H9 (cell line): ENCODE measurements around the gene KRTAP4-2. TPM values are rescaled to one million over a fixed set of nuclear protein-coding genes. Genes with fewer than 3 reads are reported as not detected.

Experiments
- DNase-seq: peaks from one replicate; pipeline ENCODE4 v3.0.0-alpha.2; 2017
- H2AFZ ChIP-seq: one replicate; pipeline ENCODE4 v1.6.1; 2013; ENCODE audit warnings: mild to moderate bottlenecking, low read length, control low read depth, moderate library complexity
- H2AK5ac ChIP-seq: 2 replicates; pipeline ENCODE4 v1.6.1; 2013; ENCODE audit warnings: low read length, control low read depth, mixed read lengths; ENCODE audit not compliant: insufficient read length
- H2BK120ac ChIP-seq: one replicate; pipeline ENCODE4 v1.6.1; 2013; ENCODE audit warnings: low read depth, mild to moderate bottlenecking, low read length, control low read depth, inconsistent platforms; ENCODE audit not compliant: poor library complexity, severe bottlenecking
- H2BK12ac ChIP-seq: 2 replicates; pipeline ENCODE4 v1.6.1; 2013; ENCODE audit warnings: low read length, control low read depth, mixed read lengths, low read depth; ENCODE audit not compliant: insufficient read length
- H2BK15ac ChIP-seq: 2 replicates; pipeline ENCODE4 v1.6.1; 2013; ENCODE audit warnings: low read depth, low read length, control low read depth
- H2BK20ac ChIP-seq: one replicate; pipeline ENCODE4 v1.6.1; 2013; ENCODE audit warnings: low read depth, mild to moderate bottlenecking, low read length, control low read depth, inconsistent platforms; ENCODE audit not compliant: poor library complexity, severe bottlenecking
- H2BK5ac ChIP-seq: 2 replicates; pipeline ENCODE4 v1.6.1; 2013; ENCODE audit warnings: low read length, control low read depth, mixed read lengths; ENCODE audit not compliant: insufficient read length
- H3K14ac ChIP-seq: 2 replicates; pipeline ENCODE4 v1.6.1; 2013; ENCODE audit warnings: low read length, control low read depth; ENCODE audit not compliant: insufficient read depth
- H3K18ac ChIP-seq: 2 replicates; pipeline ENCODE4 v1.6.1; 2013; ENCODE audit warnings: low read depth, mild to moderate bottlenecking, mixed read lengths, low read length, control low read depth; ENCODE audit not compliant: insufficient read length
- H3K23ac ChIP-seq: 2 replicates; pipeline ENCODE4 v1.6.1; 2013; ENCODE audit warnings: low read length, control low read depth, mixed read lengths, low read depth; ENCODE audit not compliant: insufficient read length
- H3K23me2 ChIP-seq: 2 replicates; pipeline ENCODE4 v1.6.1; 2013; ENCODE audit warnings: low read depth, mild to moderate bottlenecking, mixed read lengths, low read length, control low read depth; ENCODE audit not compliant: insufficient read length, poor library complexity, severe bottlenecking
- H3K27ac ChIP-seq: 2 replicates; pipeline ENCODE4 v1.5.1; 2013; ENCODE audit warnings: low read length, control low read depth, mixed read lengths, low read depth; ENCODE audit not compliant: insufficient read length
- H3K27me3 ChIP-seq: 2 replicates; pipeline ENCODE4 v1.6.1; 2013; ENCODE audit warnings: low read length, control low read depth, inconsistent platforms; ENCODE audit not compliant: insufficient read depth
- H3K4ac ChIP-seq: 2 replicates; pipeline ENCODE4 v1.6.1; 2013; ENCODE audit warnings: low read depth, mild to moderate bottlenecking, control low read depth, inconsistent platforms, low read length, moderate library complexity
- H3K4me1 ChIP-seq: 2 replicates; pipeline ENCODE4 v1.6.1; 2013; ENCODE audit warnings: low read length, control low read depth, inconsistent platforms; ENCODE audit not compliant: insufficient read depth
- H3K4me2 ChIP-seq: 2 replicates; pipeline ENCODE4 v1.6.1; 2013; ENCODE audit warnings: low read length, control low read depth, mixed read lengths; ENCODE audit not compliant: insufficient read length, insufficient read depth
- H3K56ac ChIP-seq: 2 replicates; pipeline ENCODE4 v1.6.1; 2013; ENCODE audit warnings: low read depth, mild to moderate bottlenecking, mixed read lengths, low read length, control low read depth; ENCODE audit not compliant: insufficient read length
- H3K79me1 ChIP-seq: 2 replicates; pipeline ENCODE4 v1.6.1; 2013; ENCODE audit warnings: low read depth, mild to moderate bottlenecking, moderate library complexity, low read length, control low read depth, inconsistent platforms; ENCODE audit not compliant: insufficient read depth, poor library complexity, severe bottlenecking
- H3K79me2 ChIP-seq: 2 replicates; pipeline ENCODE4 v1.6.1; 2013; ENCODE audit warnings: low read length, control low read depth, inconsistent platforms; ENCODE audit not compliant: insufficient read depth
- H3K9ac ChIP-seq: 2 replicates; pipeline ENCODE4 v1.6.1; 2013; ENCODE audit warnings: low read length, control low read depth, mixed read lengths; ENCODE audit not compliant: insufficient read length; ENCODE audit errors: extremely low read depth
- H3K9me3 ChIP-seq: one replicate; pipeline ENCODE4 v1.6.1; 2013; ENCODE audit warnings: low read depth, low read length, inconsistent platforms; ENCODE audit not compliant: control insufficient read depth
- H3T11ph ChIP-seq: one replicate; pipeline ENCODE4 v1.6.1; 2013; ENCODE audit warnings: mild to moderate bottlenecking, low read length, control low read depth, inconsistent platforms
- H4K20me1 ChIP-seq: one replicate; pipeline ENCODE4 v1.6.1; 2013; ENCODE audit not compliant: control insufficient read depth, insufficient read length, insufficient read depth
- H4K5ac ChIP-seq: 2 replicates; pipeline ENCODE4 v1.6.1; 2013; ENCODE audit warnings: low read depth, mild to moderate bottlenecking, mixed read lengths, low read length, control low read depth; ENCODE audit not compliant: insufficient read length
- H4K8ac ChIP-seq: replicated peaks from 2 replicates; pipeline ENCODE4 v1.6.1; 2013; ENCODE audit warnings: low read length, control low read depth, mixed read lengths, low read depth; ENCODE audit not compliant: insufficient read length
- H4K91ac ChIP-seq: 2 replicates; pipeline ENCODE4 v1.6.1; 2013; ENCODE audit warnings: low read depth, mild to moderate bottlenecking, moderate library complexity, mixed read lengths, low read length, control low read depth; ENCODE audit not compliant: insufficient read length
- H3K27ac Mint-ChIP-seq, 3 experiments: 2 replicates in 2 of 3; 3 replicates in 1 of 3; pipeline ENCODE4 v1.8.0; 2020 to 2021; ENCODE audit warnings: mixed read lengths in 3 of 3, mild to moderate bottlenecking in 1 of 3, moderate library complexity in 1 of 3
- H3K27me3 Mint-ChIP-seq: 2 replicates; pipeline ENCODE4 v1.8.0; 2021; ENCODE audit warnings: low read depth, mild to moderate bottlenecking, moderate library complexity, mixed read lengths
- H3K36me3 Mint-ChIP-seq, 3 experiments: 2 replicates in 2 of 3; 3 replicates in 1 of 3; pipeline ENCODE4 v1.8.0; 2020 to 2021; ENCODE audit warnings: low read depth in 3 of 3, mixed read lengths in 3 of 3; ENCODE audit not compliant: insufficient read depth in 1 of 3
- H3K4me1 Mint-ChIP-seq, 2 experiments: 2 replicates each; pipeline ENCODE4 v1.8.0; 2020; ENCODE audit warnings: mixed read lengths in 2 of 2
- H3K4me3 Mint-ChIP-seq, 2 experiments: 2 replicates in 1 of 2; 3 replicates in 1 of 2; pipeline ENCODE4 v1.8.0; 2020 to 2021; ENCODE audit warnings: mild to moderate bottlenecking in 2 of 2, mixed read lengths in 2 of 2, moderate library complexity in 1 of 2
- H3K9me3 Mint-ChIP-seq, 2 experiments: 2 replicates in 1 of 2; 3 replicates in 1 of 2; pipeline ENCODE4 v1.8.0; 2020; ENCODE audit warnings: mild to moderate bottlenecking in 2 of 2, mixed read lengths in 2 of 2, moderate library complexity in 1 of 2
- CTCF ChIP-seq: fragments of 200-600 bp; sonication (generic); conservative IDR thresholded peaks from 3 replicates; pipeline ENCODE4 v1.8.0; 2021; ENCODE audit warnings: antibody characterized with exemption, mild to moderate bottlenecking
- WGBS: extraction: QIAGEN DNeasy Blood & Tissue Kit; methylation state at CpG from one replicate; pipeline ENCODE4 v1.1.7; 2013; ENCODE audit warnings: missing lambda C conversion rate, low lambda C conversion rate, mixed read lengths; ENCODE audit not compliant: insufficient read length; ENCODE audit errors: extremely low coverage; 5-methylcytosine and 5-hydroxymethylcytosine counted together
- total RNA-seq: library from RNA; stranded (reverse); gene quantifications from 2 replicates; pipeline ENCODE4 v1.2.1, GENCODE V29; 2021

Gene KRTAP4-2
- total RNA-seq, 1 experiment from 2014 or later, result not detected

- Histone ChIP-seq H3K18ac (no peak overlapping the region), H3K4me1 (no peaks in the 10 kb centered on the region), H3K9ac (no peak overlapping the region), H3K9me3 (no peaks in the 10 kb centered on the region), H3T11ph (no peak overlapping the region), H3K4ac (no peak overlapping the region), H3K23me2 (no peaks in the 10 kb centered on the region), H3K56ac (no peak overlapping the region), H3K14ac (no peak overlapping the region), H3K23ac (no peak overlapping the region), H2BK15ac (no peak overlapping the region), H2BK120ac (no peak overlapping the region), H3K27ac (no peak overlapping the region), H4K91ac (no peak overlapping the region), H3K27me3 (no peaks in the 10 kb centered on the region), H3K4me2 (no peak overlapping the region), H3K79me2 (no peaks in the 10 kb centered on the region), H2AFZ (no peak overlapping the region), H2BK20ac (no peak overlapping the region), H2AK5ac (no peak overlapping the region), H4K8ac (no peak overlapping the region), H2BK12ac (no peak overlapping the region), H4K5ac (no peak overlapping the region), H3K79me1 (no peaks in the 10 kb centered on the region), H4K20me1 (no peaks in the 10 kb centered on the region), H2BK5ac (no peak overlapping the region)
- peaks cover 2% of the 10 kb centered on the region; the same call in 1 of the 2 replicates for H3K27me3 Mint-ChIP-seq
- H3K4me3 Mint-ChIP-seq, result no peak overlapping the region
- no peak for DNase-seq
- peaks cover 8 to 9% of the 10 kb centered on the region in 2 experiments for H3K4me1 Mint-ChIP-seq
- TF ChIP-seq CTCF, result no peak
- H3K9me3 Mint-ChIP-seq, result no peaks in the 10 kb centered on the region; a peak in 1 of 5 replicates
- no CpG with 5 or more reads among the region's 1 CpG for WGBS
- no peak overlapping the region; a peak in 1 of 7 replicates for H3K27ac Mint-ChIP-seq
- no peaks in the 10 kb centered on the region for H3K36me3 Mint-ChIP-seq
These were observed 7.0 kb upstream of the KRTAP4-2 start for GRCh38 chr17:41185001-41185400.
